Mucosa of descending colon (tissue), 3 donors: ENCODE results near the gene NIP7. TPM values are rescaled to one million over a fixed set of nuclear protein-coding genes. Genes with fewer than 3 reads are reported as not detected.
"Not testable (repeated sequence)": the region's sequence is repeated elsewhere in the genome, so short reads cannot be mapped to it uniquely, and the experiment has no call there.

ENCODE experiments used
- ATAC-seq: fragments of 200-7000 bp; cut with Tn5 transposase; one replicate; pipeline ENCODE4 v1.9.1; 2020; ENCODE audit warnings: mild to moderate bottlenecking, moderate library complexity
- DNase-seq, 3 donors: peaks; one replicate each; pipeline ENCODE4 v3.0.0-alpha.2; 2020
- H3K36me3 ChIP-seq: fragments of 200-600 bp; one replicate; pipeline ENCODE4 v1.8.0; 2021; ENCODE audit warnings: low read depth, mild to moderate bottlenecking
- H3K4me1 ChIP-seq: fragments of 200-600 bp; one replicate; pipeline ENCODE4 v1.8.0; 2021; ENCODE audit warnings: low read depth, mild to moderate bottlenecking
- H3K4me3 ChIP-seq: fragments of 200-600 bp; one replicate; pipeline ENCODE4 v1.8.0; 2021; ENCODE audit warnings: mild to moderate bottlenecking
- H3K9me3 ChIP-seq: fragments of 200-600 bp; one replicate; pipeline ENCODE4 v1.8.0; 2021; ENCODE audit warnings: mild to moderate bottlenecking
- CTCF ChIP-seq: fragments of 200-600 bp; IDR thresholded peaks from one replicate; pipeline ENCODE4 v1.8.0; 2022; ENCODE audit warnings: antibody characterized with exemption, mild to moderate bottlenecking
- intact Hi-C, 2 donors: fragments of 100-400 bp; cut with DNase I in 1 of 2; cut with micrococcal nuclease in 1 of 2; formaldehyde crosslinking; loops; one replicate each; pipeline versions ENCODE4 v1.11.0 to v1.11.1; 2022; cut with DNase I, micrococcal nuclease
- long read RNA-seq, 2 donors: library from polyadenylated mRNA; unstranded; transcript quantifications; one replicate each; pipeline ENCODE4 v2.0.0, GENCODE V29; 2019 to 2021
- total RNA-seq, 3 donors: library from RNA; stranded (reverse); fragmentation: NEBNext Ultra II Directional in 2 of 3; extraction: Animal tissue kit (Norgen Biotek cat#: 25700) in 2 of 3; gene quantifications; one replicate each; pipeline versions ENCODE4 v1.2.1 to v1.2.4, GENCODE V29; 2021 to 2023
- donor health status: DM: no; HTN: no; CAD: no; lungs with moderate emphysema.
- donor health status: DM: no; HTN: no; CAD: no.
- donor health status: DM: no; HTN: yes; CAD: no.

Gene NIP7
- 10 to 100 TPM; 20.1 to 25.1 (median 22.4) TPM for total RNA-seq
- long read RNA-seq, donor 1, transcript NIP7-201 (5 exons, 2,402 nt), result major isoform, 32 of 33 reads
- long read RNA-seq, donor 1, partial matches to known transcripts, result 0 of 33 reads
- long read RNA-seq, donor 1, other reads (novel, unspliced or antisense), result 0 of 33 reads
- long read RNA-seq, donor 2, transcript NIP7-201 (5 exons, 2,402 nt), result major isoform, 22 of 27 reads
- long read RNA-seq, donor 2, partial matches to known transcripts, result 0 of 27 reads
- long read RNA-seq, donor 2, other reads (novel, unspliced or antisense), result 1 of 27 reads

GRCh38 chr16:69339289-69340094 lies at the start of gene NIP7, which contains the start of gene COG8:
TSS of gene NIP7 (plus strand) at chr16:69339772. CDS start at chr16:69339830, 58 bp downstream.
TSS of gene COG8 (minus strand) at chr16:69339564. CDS start at chr16:69339552, 12 bp downstream.
- peak; percentile 98 for ATAC-seq
- TF ChIP-seq CTCF, result peak; percentile 84
- Histone ChIP-seq H3K4me1 (peaks cover 23% of the 10 kb centered on the region), H3K4me3 (peak within 1 kb of the TSS; percentile 92), H3K36me3 (no peaks in the 10 kb centered on the region), H3K9me3 (no peaks in the 10 kb centered on the region)
- DNase-seq, result peak; percentile 94 to 97 (median 96)
- intact Hi-C loops, result no loop called here

- ATAC-seq, H3K9me3 ChIP-seq, H3K4me1 ChIP-seq, intact Hi-C loops, H3K36me3 ChIP-seq, H3K4me3 ChIP-seq, DNase-seq: not testable (repeated sequence)
These were observed 47.9 kb upstream of the NIP7 start for GRCh38 chr16:69291657-69292056.

- H3K4me3 ChIP-seq, result no peak overlapping the region
- H3K36me3 ChIP-seq, result no peaks in the 10 kb centered on the region
- ATAC-seq, result no peak
- no peak for TF ChIP-seq CTCF
- intact Hi-C loops, result no loop called here
- no peak for DNase-seq
- no peaks in the 10 kb centered on the region for H3K9me3 ChIP-seq
- H3K4me1 ChIP-seq, result no peaks in the 10 kb centered on the region
These were observed 46.2 kb upstream of the NIP7 start for GRCh38 chr16:69293401-69293800.

GRCh38 chr16:69294051-69294450 lies 45.5 kb upstream of the NIP7 start:
- intact Hi-C loops, result no loop called here
- DNase-seq (no peak), ATAC-seq (no peak)
- Histone ChIP-seq H3K36me3 (no peaks in the 10 kb centered on the region), H3K4me1 (no peaks in the 10 kb centered on the region), H3K9me3 (no peaks in the 10 kb centered on the region), H3K4me3 (no peak overlapping the region)
- no peak for TF ChIP-seq CTCF

- DNase-seq, H3K36me3 ChIP-seq, H3K4me3 ChIP-seq, intact Hi-C loops, H3K9me3 ChIP-seq, ATAC-seq, H3K4me1 ChIP-seq: not testable (repeated sequence)
These were observed 42.8 kb upstream of the NIP7 start for GRCh38 chr16:69296771-69297170.

GRCh38 chr16:69298261-69298660 lies 41.3 kb upstream of the NIP7 start:
- no peak for TF ChIP-seq CTCF
- H3K36me3 ChIP-seq, result no peaks in the 10 kb centered on the region
- DNase-seq, result no peak
- intact Hi-C loops, result no loop called here
- ATAC-seq, result no peak
- no peaks in the 10 kb centered on the region for H3K9me3 ChIP-seq
- H3K4me3 ChIP-seq, result no peak overlapping the region
- H3K4me1 ChIP-seq, result no peaks in the 10 kb centered on the region
